ENCODE data around the gene YWHAE.
"Not testable (repeated sequence)": the region's sequence is repeated elsewhere in the genome, so short reads cannot be mapped to it uniquely, and the experiment has no call there.

The YWHAE gene

GRCh38 chr17:1412185-1413110 lies 12.4 kb upstream of the YWHAE start:
- FAIRE-seq, result no peak

- no peak for FAIRE-seq
Observed at GRCh38 chr17:1402262-1402586, 2.2 kb upstream of the YWHAE start.

GRCh38 chr17:1398931-1399678 lies 917 bp downstream of the YWHAE start:
- FAIRE-seq, result no peak

GRCh38 chr17:1398028-1398427 lies 2.0 kb downstream of the YWHAE start:
- no peak for FAIRE-seq

GRCh38 chr17:1395876-1396665 lies 4.0 kb downstream of the YWHAE start:
- not testable (repeated sequence) for FAIRE-seq

- no peak for FAIRE-seq
Observed at GRCh38 chr17:1391577-1391976, 8.4 kb downstream of the YWHAE start.

- no peak for FAIRE-seq
Observed at GRCh38 chr17:1390432-1391367, 9.3 kb downstream of the YWHAE start.

- FAIRE-seq, result not testable (repeated sequence)
Observed at GRCh38 chr17:1387490-1388227, 12.4 kb downstream of the YWHAE start.

- not testable (repeated sequence) for FAIRE-seq
Observed at GRCh38 chr17:1386675-1387190, 13.3 kb downstream of the YWHAE start.

GRCh38 chr17:1386265-1386664 lies 13.8 kb downstream of the YWHAE start:
- no peak for FAIRE-seq

GRCh38 chr17:1385861-1386260 lies 14.2 kb downstream of the YWHAE start:
- FAIRE-seq, result no peak

- no peak for FAIRE-seq
Observed at GRCh38 chr17:1384905-1385435, 15.1 kb downstream of the YWHAE start.

GRCh38 chr17:1379930-1380313 lies 20.1 kb downstream of the YWHAE start:
- no peak for FAIRE-seq

- no peak for FAIRE-seq
Observed at GRCh38 chr17:1379208-1379929, 20.7 kb downstream of the YWHAE start.

GRCh38 chr17:1378476-1378860 lies 21.6 kb downstream of the YWHAE start:
- not testable (repeated sequence) for FAIRE-seq

- FAIRE-seq, result no peak
Observed at GRCh38 chr17:1377334-1377733, 22.7 kb downstream of the YWHAE start.

- no peak for FAIRE-seq
Observed at GRCh38 chr17:1376061-1376460, 24.0 kb downstream of the YWHAE start.

GRCh38 chr17:1375615-1376014 lies 24.4 kb downstream of the YWHAE start:
- no peak for FAIRE-seq

GRCh38 chr17:1374431-1375177 lies 25.4 kb downstream of the YWHAE start:
- no peak for FAIRE-seq
